Central memory CD4-positive, alpha-beta T cell (primary cell): Measurements from ENCODE around the gene SMLR1.

Experiments
- DNase-seq: peaks from one replicate; pipeline ENCODE4 v3.0.0; 2022

The SMLR1 gene

GRCh38 chr6:130825772-130826441 is 1.3 kb upstream of the SMLR1 start:
- DNase-seq: no peak

DNA sequence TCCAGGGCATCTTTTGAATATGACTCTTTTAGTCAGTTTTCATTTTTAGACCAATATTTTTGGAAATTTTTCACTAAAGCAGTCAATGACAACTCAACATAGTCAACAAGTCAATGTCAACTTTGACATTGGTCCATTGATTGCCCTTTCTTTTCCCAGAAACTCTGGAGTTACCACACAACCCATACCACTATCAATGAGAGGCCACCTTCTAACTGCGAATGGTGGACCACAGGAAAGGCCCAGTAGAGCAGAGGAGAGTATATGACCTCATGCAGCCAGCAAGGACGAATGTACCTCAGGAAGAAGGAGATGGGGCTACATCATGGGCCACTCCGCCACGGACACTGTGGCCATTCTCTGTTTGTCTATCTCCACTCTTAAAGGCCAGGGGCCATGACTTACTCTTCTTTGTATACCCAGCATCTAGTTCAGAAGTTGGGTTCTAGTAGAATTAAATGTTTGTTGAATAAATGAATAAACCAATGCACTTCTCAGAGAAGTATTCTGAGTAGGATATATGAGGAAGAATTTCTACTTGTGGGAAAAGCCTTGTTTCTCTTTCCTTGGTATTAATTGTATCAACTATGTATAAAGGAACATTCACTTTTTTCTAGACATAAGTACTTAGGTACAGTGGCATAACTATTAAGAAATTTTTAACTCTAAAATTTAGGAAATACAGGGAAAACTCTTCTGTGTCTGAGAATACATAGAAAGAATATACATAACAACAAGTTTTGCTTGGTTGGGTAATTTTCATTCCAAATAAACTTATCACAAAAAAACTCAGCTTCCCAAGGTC is 562 bp upstream of the SMLR1 start:
- DNase-seq: no peak

DNA sequence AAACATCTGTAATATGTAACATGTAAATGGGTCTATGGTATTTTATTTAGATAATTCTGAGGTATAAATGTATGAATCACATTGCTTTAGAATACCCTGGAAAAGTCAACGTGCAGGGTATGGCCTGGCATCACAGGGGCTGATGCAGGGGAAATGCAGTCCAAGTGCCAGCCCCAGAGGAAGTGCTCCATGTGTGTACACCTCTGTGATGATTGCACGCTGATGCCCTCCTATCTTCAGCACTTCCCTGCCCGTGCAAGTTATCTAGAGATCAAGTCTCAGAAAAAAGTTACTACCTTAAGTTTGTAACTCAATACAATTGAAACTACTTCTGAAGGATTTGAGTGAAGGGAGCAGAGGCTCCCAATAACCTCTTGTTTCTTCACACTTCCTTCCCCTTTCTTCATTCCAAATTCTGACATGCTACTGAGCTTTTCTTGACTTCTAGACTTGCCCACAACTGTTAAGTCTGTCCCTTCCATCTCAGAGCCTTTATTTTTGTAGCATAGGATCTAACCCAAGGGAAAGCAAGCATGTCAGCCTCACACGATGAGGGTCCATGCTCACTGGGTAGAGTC is 2.2 kb downstream of the SMLR1 start:
- DNase-seq: no peak

- DNase-seq: no peak
These were observed 4.4 kb downstream of the SMLR1 start for GRCh38 chr6:130831607-130832006.

- DNase-seq: no peak
These were observed 6.4 kb downstream of the SMLR1 start for GRCh38 chr6:130833569-130833968.

DNA sequence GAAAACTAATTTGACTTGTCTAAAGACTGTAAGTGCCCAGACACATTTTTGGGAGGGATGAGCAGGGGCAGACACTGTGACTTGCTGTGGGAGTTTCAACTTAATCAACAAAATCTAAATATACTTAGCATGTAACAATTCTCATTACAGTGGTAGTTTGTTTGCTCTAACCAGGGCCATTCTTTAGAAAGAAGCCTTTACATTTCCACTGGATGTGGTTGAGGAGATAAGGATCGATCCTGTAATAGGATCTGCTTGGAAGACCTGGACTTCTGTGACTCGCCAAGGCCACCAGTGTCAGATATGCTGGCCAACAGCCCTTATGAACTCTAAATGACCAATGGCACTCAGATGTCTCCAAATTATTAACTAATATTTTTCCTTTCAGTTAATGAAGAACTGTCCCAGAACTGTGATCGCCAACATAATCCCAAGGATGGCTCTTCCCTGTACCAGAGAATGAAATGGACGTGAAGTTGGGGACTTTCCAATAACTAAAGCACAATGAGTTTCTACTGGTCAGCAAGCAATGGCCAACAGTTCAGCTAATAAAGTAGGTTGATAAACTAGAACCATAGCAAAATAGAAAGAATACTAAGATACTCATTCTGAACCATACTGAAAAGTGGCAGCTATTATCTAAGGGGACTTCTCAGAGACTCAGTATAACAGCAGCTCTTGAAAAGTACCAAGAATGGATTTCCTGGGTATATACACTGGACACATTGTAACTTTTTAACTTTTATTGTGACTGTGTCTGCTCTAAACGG is 7.5 kb downstream of the SMLR1 start:
- DNase-seq: no peak

DNA sequence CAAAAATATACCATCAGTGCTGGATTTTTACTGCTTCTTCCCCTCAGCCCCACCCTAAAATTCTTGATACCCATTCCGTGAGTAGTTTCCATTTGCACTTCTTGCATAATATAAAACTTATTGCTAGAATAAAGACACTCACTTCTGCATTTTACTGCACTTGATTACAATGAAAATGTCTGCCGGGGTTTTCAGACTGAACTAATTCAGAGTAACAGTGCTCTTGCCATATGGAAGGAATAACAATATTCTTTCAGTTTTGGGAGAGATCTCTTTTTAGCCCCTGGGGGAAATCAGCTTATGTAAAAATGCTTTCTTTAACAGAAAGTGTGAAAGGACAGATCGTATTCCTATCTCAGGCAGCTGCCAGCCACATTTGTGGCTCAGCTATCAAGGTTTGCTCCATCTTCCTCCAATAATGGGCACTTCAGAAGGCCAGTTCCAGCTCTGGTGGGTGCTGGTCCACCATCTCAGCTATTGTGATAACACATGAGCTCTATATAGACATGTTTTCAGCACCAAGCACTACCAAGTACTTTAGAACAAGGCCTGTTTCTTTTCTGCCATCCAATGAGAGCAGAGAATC is 8.9 kb downstream of the SMLR1 start:
- DNase-seq: no peak

GRCh38 chr6:130837067-130837466 is 9.9 kb downstream of the SMLR1 start:
- DNase-seq: no peak

- DNase-seq: no peak
These were observed 11.1 kb downstream of the SMLR1 start for GRCh38 chr6:130838250-130838860.

DNA sequence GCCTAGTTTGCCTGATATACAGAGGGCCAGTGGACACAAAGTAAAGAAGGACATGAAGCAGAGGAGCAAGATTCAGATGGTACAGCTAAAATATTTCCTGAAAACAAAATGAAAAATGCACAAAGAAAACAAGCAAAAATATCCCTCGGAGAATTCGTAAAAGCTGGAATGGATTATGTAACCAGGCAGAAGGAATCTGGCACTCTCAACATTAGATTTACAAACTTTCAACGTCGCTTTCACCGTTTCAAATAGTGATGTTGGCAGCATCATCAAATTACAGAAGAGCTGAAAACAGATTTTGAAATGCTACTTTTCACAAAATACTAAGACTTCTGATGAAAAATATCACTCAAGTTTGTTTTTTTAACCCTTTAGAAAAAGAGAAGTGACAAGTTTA is 11.7 kb downstream of the SMLR1 start:
- DNase-seq: no peak

GRCh38 chr6:130839379-130839778 is 12.2 kb downstream of the SMLR1 start:
- no peak for DNase-seq

DNA sequence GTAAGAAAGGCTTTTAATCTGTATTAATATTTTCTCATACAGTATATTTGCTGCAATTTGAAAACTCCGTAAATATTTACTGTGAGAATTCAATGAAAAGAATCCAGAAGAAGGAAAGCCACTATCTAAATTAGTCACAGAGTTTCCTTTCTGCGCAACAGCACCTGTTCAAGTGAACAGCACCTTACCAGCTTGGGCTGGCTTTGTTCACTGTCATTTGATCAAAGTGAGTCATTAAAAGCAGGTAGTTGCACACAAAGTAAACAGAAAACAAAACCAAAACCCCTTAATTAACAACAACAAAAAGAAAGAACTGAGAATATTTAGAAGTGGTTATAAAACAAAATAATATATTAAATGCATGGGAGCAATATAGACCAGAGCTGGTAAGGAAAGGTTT is 12.8 kb downstream of the SMLR1 start:
- no peak for DNase-seq

GRCh38 chr6:130841128-130841728 is 14.0 kb downstream of the SMLR1 start:
- no peak for DNase-seq

- DNase-seq: peak; percentile 48
These were observed 16.5 kb downstream of the SMLR1 start for GRCh38 chr6:130843575-130844320.

DNA sequence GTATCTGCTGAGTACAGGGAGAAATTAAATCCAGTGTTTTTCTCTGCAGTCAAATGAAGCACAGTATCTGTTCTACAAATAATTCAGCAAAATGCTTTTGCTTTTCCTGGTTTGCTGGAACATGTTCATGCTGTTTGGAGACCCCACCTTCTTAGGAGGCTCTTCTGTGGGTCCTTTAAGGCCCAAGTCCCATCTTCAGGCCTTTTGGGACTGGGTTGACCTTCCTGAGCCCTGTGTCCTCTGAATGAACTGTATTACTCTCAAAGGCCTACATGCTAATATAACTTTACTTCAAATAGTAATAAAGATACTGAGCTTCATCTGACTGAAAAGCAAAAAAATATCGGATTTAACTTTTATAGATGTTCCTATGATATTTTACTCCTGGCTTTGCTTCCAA is 19.3 kb downstream of the SMLR1 start:
- no peak for DNase-seq

- no peak for DNase-seq
These were observed 20.1 kb downstream of the SMLR1 start for GRCh38 chr6:130847001-130847910.

- no peak for DNase-seq
These were observed 21.7 kb downstream of the SMLR1 start for GRCh38 chr6:130848945-130849344.

DNA sequence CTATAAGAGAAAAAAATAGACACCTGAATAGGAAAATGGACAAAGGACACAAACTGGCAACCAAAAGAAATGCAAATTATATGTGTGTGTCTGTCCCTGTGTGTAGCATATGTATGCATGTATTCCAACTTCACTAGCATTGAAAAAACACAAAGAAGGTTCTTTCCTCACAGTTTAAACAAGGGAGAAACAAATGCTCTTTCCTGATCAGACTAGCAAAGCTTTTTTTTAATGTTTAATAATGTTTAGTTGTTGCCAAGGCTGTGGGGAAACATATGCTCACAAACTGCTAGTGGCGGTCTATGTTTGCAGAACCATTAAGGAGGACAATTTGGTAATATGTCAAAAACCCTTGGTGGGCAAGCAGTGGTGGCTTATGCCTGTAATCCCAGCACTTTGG is 22.4 kb downstream of the SMLR1 start:
- no peak for DNase-seq

DNA sequence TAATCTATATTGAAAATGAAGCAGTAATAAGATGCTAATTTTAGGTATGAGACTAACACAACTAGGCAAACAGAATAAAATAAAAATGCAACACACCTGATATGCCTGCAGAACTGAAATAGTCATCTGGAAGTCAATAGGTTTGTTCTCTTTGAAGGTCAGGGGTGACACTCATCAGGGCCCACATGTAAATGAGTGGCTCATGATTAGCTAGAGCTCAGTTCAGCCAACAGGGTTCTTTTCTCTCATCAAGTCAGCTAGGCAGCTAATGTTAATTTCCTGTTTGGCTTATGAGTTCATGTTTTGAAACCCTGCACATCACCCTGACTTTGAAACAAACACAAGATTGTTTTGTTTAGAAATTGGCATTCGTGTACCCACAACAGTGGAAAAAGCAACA is 23.8 kb downstream of the SMLR1 start:
- DNase-seq: no peak
